HepG2 (cell line): ENCODE measurements around the gene STIP1. TPM values are rescaled to one million over a fixed set of nuclear protein-coding genes. Genes with fewer than 3 reads are reported as not detected.

Source experiments
- ATAC-seq: fragments of 200-7000 bp; cut with Tn5 transposase; 3 replicates; pipeline ENCODE4 v1.9.1; 2020; ENCODE audit warnings: mild to moderate bottlenecking, moderate library complexity
- BruUV-seq: library from RNA; stranded (reverse); fragments of 400-500 nt; replicated peaks from 2 replicates; lab custom pipeline; 2021; lab: Mats Ljungman, UMichigan
- CTCF ChIA-PET: fragments of 300-600 bp; formaldehyde crosslinking; extraction: SDS; loops from one replicate; lab custom pipeline; 2021; ENCODE audit warnings: low total read pairs, inconsistent platforms, low intra/inter-chr PET ratio; lab: Yijun Ruan, JAX
- POLR2A ChIA-PET: fragments of 350-600 bp; sonication (Branson Sonifier 250); formaldehyde crosslinking; loops from one replicate; lab custom pipeline; 2020; ENCODE audit warnings: antibody characterized with exemption, inconsistent platforms; lab: Yijun Ruan, JAX
- DNase-seq: peaks from one replicate; pipeline ENCODE4 v3.0.0-alpha.2; 2015; ENCODE audit warnings: low spot score
- FAIRE-seq: peaks from 3 replicates; lab custom pipeline; 2011; peaks lifted over from hg19 to GRCh38; lab: Jason Lieb, UNC
- H2AFZ ChIP-seq: one replicate; pipeline ENCODE4 v1.6.1; 2011; ENCODE audit warnings: low read length, inconsistent platforms
- H3K27ac ChIP-seq: fragments of 300-600 bp; 3 replicates; pipeline ENCODE4 v1.8.0; 2011; ENCODE audit warnings: mixed run types, mild to moderate bottlenecking, mixed read lengths, low read length, inconsistent platforms; ENCODE audit not compliant: insufficient read depth; ENCODE audit errors: extremely low read length
- H3K27me3 ChIP-seq, 2 experiments: fragments of 200-600 bp in 1 of 2; 2 replicates in 1 of 2; 3 replicates in 1 of 2; pipeline versions ENCODE4 v1.6.0 to v1.8.0; 2011; ENCODE audit warnings: low read length in 2 of 2, mild to moderate bottlenecking in 2 of 2, moderate library complexity in 2 of 2, inconsistent platforms in 1 of 2; ENCODE audit not compliant: insufficient read depth in 2 of 2, control insufficient read depth in 1 of 2
- H3K36me3 ChIP-seq, 2 experiments: fragments of 200-600 bp in 1 of 2; replicated peaks in 1 of 2; 2 replicates in 1 of 2; 3 replicates in 1 of 2; pipeline versions ENCODE4 v1.5.1 to v1.8.0; 2011; ENCODE audit warnings: low read length in 2 of 2, inconsistent platforms in 1 of 2; ENCODE audit not compliant: insufficient read depth in 2 of 2, control insufficient read depth in 1 of 2
- H3K4me1 ChIP-seq: 2 replicates; pipeline ENCODE4 v1.5.1; 2012; ENCODE audit warnings: low read length, inconsistent platforms; ENCODE audit not compliant: insufficient read depth
- H3K4me2 ChIP-seq: 2 replicates; pipeline ENCODE4 v1.6.0; 2011; ENCODE audit warnings: low read depth, low read length, inconsistent platforms
- H3K4me3 ChIP-seq, 3 experiments: fragments of 200-600 bp in 1 of 3; sonication (generic), shearing (Covaris generic) in 1 of 3; replicated peaks in 1 of 3; 2 replicates each; pipeline ENCODE4 v1.5.1; 2011 to 2016; ENCODE audit warnings: low read length in 3 of 3, inconsistent platforms in 2 of 3, low read depth in 2 of 3, mild to moderate bottlenecking in 2 of 3, control low read depth in 1 of 3, mixed read lengths in 1 of 3; ENCODE audit not compliant: insufficient read depth in 1 of 3
- H3K79me2 ChIP-seq: one replicate; pipeline ENCODE4 v1.6.1; 2011; ENCODE audit warnings: low read length, inconsistent platforms; ENCODE audit not compliant: insufficient read depth
- H3K9ac ChIP-seq: 2 replicates; pipeline ENCODE4 v1.6.0; 2011; ENCODE audit warnings: mild to moderate bottlenecking, low read depth, low read length, inconsistent platforms; ENCODE audit not compliant: insufficient read depth
- H3K9me3 ChIP-seq: 2 replicates; pipeline ENCODE4 v1.5.1; 2012; ENCODE audit warnings: mild to moderate bottlenecking, low read length
- H4K20me1 ChIP-seq: 2 replicates; pipeline ENCODE4 v1.6.0; 2011; ENCODE audit warnings: inconsistent platforms, mild to moderate bottlenecking, low read length, moderate library complexity; ENCODE audit not compliant: insufficient read depth
- DNMT1 ChIP-seq: sonication (generic); formaldehyde crosslinking; IDR thresholded peaks from 2 replicates; pipeline ENCODE4 v1.5.1; 2020; ENCODE audit warnings: mild to moderate bottlenecking, missing genetic modification reagents
- GPN1 ChIP-seq: sonication (generic); formaldehyde crosslinking; IDR thresholded peaks from 2 replicates; pipeline ENCODE4 v1.5.1; 2020; ENCODE audit warnings: missing genetic modification reagents, borderline replicate concordance
- HCFC1 ChIP-seq: fragments of 150-350 bp; IDR thresholded peaks from 2 replicates; pipeline ENCODE4 v1.6.1; 2014; ENCODE audit warnings: low read depth, low read length
- HNRNPLL ChIP-seq: fragments of 200-400 bp; formaldehyde crosslinking; IDR thresholded peaks from 2 replicates; pipeline ENCODE4 v1.6.1; 2017; ENCODE audit warnings: mild to moderate bottlenecking, low read depth, low read length; ENCODE audit not compliant: poor library complexity, severe bottlenecking
- MAFK ChIP-seq, 2 experiments: IDR thresholded peaks in 1 of 2; conservative IDR thresholded peaks in 1 of 2; 2 replicates each; pipeline ENCODE4 v1.6.1; 2011; ENCODE audit warnings: improper control_type of control experiment in 2 of 2, low read length in 2 of 2
- RAD21 ChIP-seq: fragments of 450-650 bp; formaldehyde crosslinking; IDR thresholded peaks from 2 replicates; pipeline ENCODE4 v1.5.0; 2020; ENCODE audit warnings: mild to moderate bottlenecking
- SATB2 ChIP-seq: sonication (generic); formaldehyde crosslinking; IDR thresholded peaks from 2 replicates; pipeline ENCODE4 v1.5.0; 2020; ENCODE audit warnings: missing genetic modification reagents
- SP4 ChIP-seq: sonication (generic); formaldehyde crosslinking; IDR thresholded peaks from 2 replicates; pipeline ENCODE4 v1.8.1; 2023; ENCODE audit warnings: mild to moderate bottlenecking, missing genetic modification reagents
- ZNF20 ChIP-seq: sonication (generic); formaldehyde crosslinking; IDR thresholded peaks from 2 replicates; pipeline ENCODE4 v1.4.0; 2020; ENCODE audit warnings: mild to moderate bottlenecking, moderate library complexity, missing genetic modification reagents
- ZNF329 ChIP-seq: sonication (generic); formaldehyde crosslinking; IDR thresholded peaks from 2 replicates; pipeline ENCODE4 v1.9.0; 2021; ENCODE audit warnings: low read depth, mild to moderate bottlenecking, missing genetic modification reagents
- ZNF501 ChIP-seq: sonication (generic); formaldehyde crosslinking; IDR thresholded peaks from 2 replicates; pipeline ENCODE4 v1.5.1; 2020; ENCODE audit warnings: mild to moderate bottlenecking, moderate library complexity, missing genetic modification reagents
- ZNF816 ChIP-seq: sonication (generic); formaldehyde crosslinking; IDR thresholded peaks from 2 replicates; pipeline ENCODE4 v1.8.0; 2022; ENCODE audit warnings: missing genetic modification reagents, mild to moderate bottlenecking, borderline replicate concordance
- WGBS: methylation state at CpG from one replicate; pipeline ENCODE4 v1.1.6; 2017; ENCODE audit warnings: low lambda C conversion rate; 5-methylcytosine and 5-hydroxymethylcytosine counted together
- in situ Hi-C: cut with HindIII; loops from 2 replicates; pipeline ENCODE4 v1.10.0; 2017; ENCODE audit warnings: low pct_unique_long_range_greater_than_20kb; ENCODE audit not compliant: extremely low pct_ligation_motif_present
- intact Hi-C: fragments of 100-400 bp; cut with micrococcal nuclease; formaldehyde crosslinking; loops from one replicate; pipeline ENCODE4 v1.10.0; 2022; ENCODE audit not compliant: unreplicated experiment
- polyA plus RNA-seq, 8 experiments: library from polyadenylated mRNA; depleted of rRNA in 3 of 8; stranded (reverse) in 7 of 8; unstranded in 1 of 8; fragments of >200 nt; fragmentation: Illumina TruSeq in 4 of 8; extraction: Trizol in 4 of 8; gene quantifications; 2 replicates each; pipeline versions ENCODE4 v1.2.1 to v1.2.3, GENCODE V29; 2011 to 2016; ENCODE audit warnings: low read depth in 4 of 8, missing spikeins in 1 of 8, mixed read lengths in 1 of 8; ENCODE audit not compliant: insufficient read depth in 1 of 8
- total RNA-seq, 5 experiments: library from RNA; depleted of rRNA; stranded (reverse); fragments of >200 nt; fragmentation: Illumina TruSeq; extraction: Trizol; gene quantifications; 2 replicates each; pipeline ENCODE4 v1.2.3, GENCODE V29; 2016; ENCODE audit warnings: low read depth in 1 of 5
- TF ChIP-seq, protein P1 (sequence below): sonication (generic); formaldehyde crosslinking; IDR thresholded peaks from 2 replicates; pipeline ENCODE4 v1.9.0; 2022; ENCODE audit warnings: missing genetic modification reagents, mild to moderate bottlenecking, borderline replicate concordance
- TF ChIP-seq, protein P2 (sequence below): sonication (generic); formaldehyde crosslinking; IDR thresholded peaks from 2 replicates; pipeline ENCODE4 v1.4.0; 2020; ENCODE audit warnings: mild to moderate bottlenecking, missing genetic modification reagents
- TF ChIP-seq, protein P3 (sequence below): sonication (generic); formaldehyde crosslinking; IDR thresholded peaks from 2 replicates; pipeline ENCODE4 v1.5.1; 2020; ENCODE audit warnings: missing genetic modification reagents, mild to moderate bottlenecking, borderline replicate concordance
- TF ChIP-seq, protein P4 (sequence below): sonication (generic); formaldehyde crosslinking; IDR thresholded peaks from 2 replicates; pipeline ENCODE4 v1.5.0; 2020; ENCODE audit warnings: mild to moderate bottlenecking, missing genetic modification reagents

The STIP1 gene
- total and polyA plus RNA-seq, 2 of the 13 experiments (the other 11 are each of a cell fraction or from before 2014, with no cell fraction given) = 81.1 to 217 TPM

DNA sequence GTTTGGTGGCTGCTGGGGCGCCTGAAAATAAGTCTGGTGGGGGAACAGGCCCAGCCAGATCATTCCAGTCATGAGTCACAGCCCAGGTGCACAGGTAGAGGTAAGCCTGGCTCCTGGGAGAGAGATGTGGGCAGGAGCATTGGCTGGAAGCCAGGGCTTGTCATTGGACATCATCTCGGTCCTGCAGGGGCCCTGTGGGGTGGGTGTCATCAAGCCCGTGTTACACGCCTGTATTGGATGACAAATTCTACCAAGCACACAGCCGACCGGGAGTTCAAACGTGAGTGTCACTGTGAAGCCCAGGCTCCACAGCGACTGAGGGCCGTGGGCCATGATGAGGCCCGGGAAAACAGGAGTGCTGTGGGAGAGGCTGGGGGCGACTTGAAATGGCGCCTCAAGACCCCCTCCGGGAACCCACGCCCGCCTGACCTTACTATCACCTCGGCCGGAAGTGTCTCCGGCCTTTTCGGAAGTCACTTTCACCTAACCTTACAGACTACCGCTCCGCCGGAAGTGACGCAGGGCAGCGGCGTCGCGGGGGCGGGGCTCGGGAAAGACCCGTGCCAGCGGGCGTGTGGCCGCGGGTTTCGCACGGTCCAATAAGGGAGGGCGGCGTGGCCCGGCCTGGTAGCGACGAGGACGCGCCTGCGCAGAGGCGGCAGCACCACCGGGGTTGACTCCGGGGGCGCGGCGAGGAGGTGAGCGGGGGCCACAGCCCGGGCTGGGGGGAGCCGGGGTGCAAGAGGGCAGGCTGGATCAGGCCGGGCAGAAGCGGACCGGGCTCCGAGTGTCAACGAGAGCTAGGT, 54.7 kb downstream of the STIP1 start, which contains the start of gene FKBP2 (continued):
- TF ChIP-seq, protein P1, sequence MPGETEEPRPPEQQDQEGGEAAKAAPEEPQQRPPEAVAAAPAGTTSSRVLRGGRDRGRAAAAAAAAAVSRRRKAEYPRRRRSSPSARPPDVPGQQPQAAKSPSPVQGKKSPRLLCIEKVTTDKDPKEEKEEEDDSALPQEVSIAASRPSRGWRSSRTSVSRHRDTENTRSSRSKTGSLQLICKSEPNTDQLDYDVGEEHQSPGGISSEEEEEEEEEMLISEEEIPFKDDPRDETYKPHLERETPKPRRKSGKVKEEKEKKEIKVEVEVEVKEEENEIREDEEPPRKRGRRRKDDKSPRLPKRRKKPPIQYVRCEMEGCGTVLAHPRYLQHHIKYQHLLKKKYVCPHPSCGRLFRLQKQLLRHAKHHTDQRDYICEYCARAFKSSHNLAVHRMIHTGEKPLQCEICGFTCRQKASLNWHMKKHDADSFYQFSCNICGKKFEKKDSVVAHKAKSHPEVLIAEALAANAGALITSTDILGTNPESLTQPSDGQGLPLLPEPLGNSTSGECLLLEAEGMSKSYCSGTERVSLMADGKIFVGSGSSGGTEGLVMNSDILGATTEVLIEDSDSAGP = peak; percentile 76
- TF ChIP-seq ZNF329 (CRISPR knock-in tag) = 0 out of 2 replicates have a peak, but pooled peaks have one; percentile 28
- TF ChIP-seq DNMT1 (CRISPR knock-in tag) = peak; percentile 80
- no peak for TF ChIP-seq RAD21 (CRISPR knock-in tag)
- no peak for TF ChIP-seq ZNF20 (CRISPR knock-in tag)
- TF ChIP-seq HCFC1 = peak; percentile 34; the same call in 1 of the 2 replicates
- TF ChIP-seq MAFK (conservative IDR thresholded peaks at IDR 0.05 in 1 of 2, IDR thresholded peaks at IDR 0.05 in 1 of 2; ENCODE audit: low read length in 2 of 2) = no peak
- TF ChIP-seq SATB2 (CRISPR knock-in tag) = no peak
- TF ChIP-seq GPN1 (CRISPR knock-in tag) = no peak

- peak overlapping the region; percentile 63 to 90 (median 84); a peak in 5 of 6 replicates for H3K4me3 ChIP-seq
- CTCF ChIA-PET = no interaction called here
- peaks cover 0 to 11% of the 10 kb centered on the region in 2 experiments; a peak in 3 of 5 replicates for H3K36me3 ChIP-seq
- DNase-seq (peak; percentile 95), FAIRE-seq (no peak), ATAC-seq (peak; percentile 71)
- H3K79me2 ChIP-seq = peaks cover 23% of the 10 kb centered on the region
- H2AFZ ChIP-seq = no peak overlapping the region
- POLR2A ChIA-PET = interaction anchor here (0.6 to 8.3 kb wide), 20 partner anchors 8 to 90 kb away, joined by 3 to 113 read pairs (median 6); partner anchors contain the start of genes BAD, DNAJC4, ESRRA and MACROD1
- in situ Hi-C loops = loop anchor here (5.0 kb wide), 1 partner anchor 61 kb away; the partner anchor contains the start of gene CATSPERZ
- H3K4me1 ChIP-seq = peaks cover 61% of the 10 kb centered on the region
- no peaks in the 10 kb centered on the region for H4K20me1 ChIP-seq
- intact Hi-C loops = loop anchor here (5.0 kb wide), 1 partner anchor 54 kb away; the partner anchor contains the start of gene STIP1
- peak overlapping the region; percentile 91 for H3K27ac ChIP-seq
- no peaks in the 10 kb centered on the region for H3K9me3 ChIP-seq
- BruUV-seq = no TSS peak
- H3K4me2 ChIP-seq = peak overlapping the region; percentile 100; the same call in 1 of the 2 replicates
- peak overlapping the region; percentile 92 for H3K9ac ChIP-seq
- no peaks in the 10 kb centered on the region; a peak in 1 of 5 replicates for H3K27me3 ChIP-seq
- 4% methylated on average over 23 of the region's 24 CpGs for WGBS
- TF ChIP-seq ZNF816 (CRISPR knock-in tag) (no peak), SP4 (CRISPR knock-in tag) (peak; percentile 90; the same call in 1 of the 2 replicates), HNRNPLL (peak; percentile 85), ZNF501 (CRISPR knock-in tag) (peak; percentile 12; the same call in 1 of the 2 replicates)
- TF ChIP-seq, protein P2, sequence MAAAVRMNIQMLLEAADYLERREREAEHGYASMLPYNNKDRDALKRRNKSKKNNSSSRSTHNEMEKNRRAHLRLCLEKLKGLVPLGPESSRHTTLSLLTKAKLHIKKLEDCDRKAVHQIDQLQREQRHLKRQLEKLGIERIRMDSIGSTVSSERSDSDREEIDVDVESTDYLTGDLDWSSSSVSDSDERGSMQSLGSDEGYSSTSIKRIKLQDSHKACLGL (CRISPR knock-in tag) = no peak; the same call in 1 of the 2 replicates
- TF ChIP-seq, protein P3, sequence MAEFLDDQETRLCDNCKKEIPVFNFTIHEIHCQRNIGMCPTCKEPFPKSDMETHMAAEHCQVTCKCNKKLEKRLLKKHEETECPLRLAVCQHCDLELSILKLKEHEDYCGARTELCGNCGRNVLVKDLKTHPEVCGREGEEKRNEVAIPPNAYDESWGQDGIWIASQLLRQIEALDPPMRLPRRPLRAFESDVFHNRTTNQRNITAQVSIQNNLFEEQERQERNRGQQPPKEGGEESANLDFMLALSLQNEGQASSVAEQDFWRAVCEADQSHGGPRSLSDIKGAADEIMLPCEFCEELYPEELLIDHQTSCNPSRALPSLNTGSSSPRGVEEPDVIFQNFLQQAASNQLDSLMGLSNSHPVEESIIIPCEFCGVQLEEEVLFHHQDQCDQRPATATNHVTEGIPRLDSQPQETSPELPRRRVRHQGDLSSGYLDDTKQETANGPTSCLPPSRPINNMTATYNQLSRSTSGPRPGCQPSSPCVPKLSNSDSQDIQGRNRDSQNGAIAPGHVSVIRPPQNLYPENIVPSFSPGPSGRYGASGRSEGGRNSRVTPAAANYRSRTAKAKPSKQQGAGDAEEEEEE (CRISPR knock-in tag) = no peak
- TF ChIP-seq, protein P4, sequence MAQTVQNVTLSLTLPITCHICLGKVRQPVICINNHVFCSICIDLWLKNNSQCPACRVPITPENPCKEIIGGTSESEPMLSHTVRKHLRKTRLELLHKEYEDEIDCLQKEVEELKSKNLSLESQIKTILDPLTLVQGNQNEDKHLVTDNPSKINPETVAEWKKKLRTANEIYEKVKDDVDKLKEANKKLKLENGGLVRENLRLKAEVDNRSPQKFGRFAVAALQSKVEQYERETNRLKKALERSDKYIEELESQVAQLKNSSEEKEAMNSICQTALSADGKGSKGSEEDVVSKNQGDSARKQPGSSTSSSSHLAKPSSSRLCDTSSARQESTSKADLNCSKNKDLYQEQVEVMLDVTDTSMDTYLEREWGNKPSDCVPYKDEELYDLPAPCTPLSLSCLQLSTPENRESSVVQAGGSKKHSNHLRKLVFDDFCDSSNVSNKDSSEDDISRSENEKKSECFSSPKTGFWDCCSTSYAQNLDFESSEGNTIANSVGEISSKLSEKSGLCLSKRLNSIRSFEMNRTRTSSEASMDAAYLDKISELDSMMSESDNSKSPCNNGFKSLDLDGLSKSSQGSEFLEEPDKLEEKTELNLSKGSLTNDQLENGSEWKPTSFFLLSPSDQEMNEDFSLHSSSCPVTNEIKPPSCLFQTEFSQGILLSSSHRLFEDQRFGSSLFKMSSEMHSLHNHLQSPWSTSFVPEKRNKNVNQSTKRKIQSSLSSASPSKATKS (CRISPR knock-in tag) = no peak
These were observed 55.2 kb downstream of the STIP1 start for GRCh38 chr11:64241241-64241490.
